IMR-90 (cell line): ENCODE data around the gene CDK5R1.

Source experiments
- BHLHE40 ChIP-seq: fragments of 150-350 bp; IDR thresholded peaks from 2 replicates; pipeline ENCODE4 v1.6.1; 2016; ENCODE audit warnings: mild to moderate bottlenecking, low read depth, low read length
- MAFK ChIP-seq: IDR thresholded peaks from 2 replicates; pipeline ENCODE4 v1.6.1; 2012; ENCODE audit warnings: low read depth, low read length, improper control_type of control experiment
- MAZ ChIP-seq: IDR thresholded peaks from 2 replicates; pipeline ENCODE4 v1.6.1; 2012; ENCODE audit warnings: low read depth, mild to moderate bottlenecking, low read length, improper control_type of control experiment, moderate library complexity, borderline replicate concordance
- NFE2L2 ChIP-seq: fragments of 150-350 bp; IDR thresholded peaks from 2 replicates; pipeline ENCODE4 v1.6.1; 2016; ENCODE audit warnings: low read depth, mild to moderate bottlenecking, low read length
- POLR2A ChIP-seq: IDR thresholded peaks from 2 replicates; pipeline ENCODE4 v1.6.1; 2012; ENCODE audit warnings: mild to moderate bottlenecking, low read depth, low read length
- RAD21 ChIP-seq: IDR thresholded peaks from 2 replicates; pipeline ENCODE4 v1.6.1; 2012; ENCODE audit warnings: low read length, improper control_type of control experiment
- RFX5 ChIP-seq: IDR thresholded peaks from 2 replicates; pipeline ENCODE4 v1.8.0; 2012; ENCODE audit warnings: low read depth, mild to moderate bottlenecking, low read length, moderate library complexity
- SMC3 ChIP-seq: fragments of 150-350 bp; IDR thresholded peaks from 2 replicates; pipeline ENCODE4 v1.6.1; 2016; ENCODE audit warnings: low read depth, mild to moderate bottlenecking, antibody characterized with exemption, low read length, moderate library complexity
- TF ChIP-seq, protein P1 (sequence below): fragments of 150-350 bp; IDR thresholded peaks from 2 replicates; pipeline ENCODE4 v1.6.1; 2016; ENCODE audit warnings: low read depth, mild to moderate bottlenecking, low read length, moderate library complexity, borderline replicate concordance
- TF ChIP-seq, protein P2 (sequence below): conservative IDR thresholded peaks from 2 replicates; pipeline ENCODE4 v1.5.1; 2012; ENCODE audit warnings: mild to moderate bottlenecking, low read depth, low read length, improper control_type of control experiment
- TF ChIP-seq, protein P3 (sequence below): fragments of 150-350 bp; IDR thresholded peaks from 2 replicates; pipeline ENCODE4 v1.6.1; 2017; ENCODE audit warnings: mild to moderate bottlenecking, antibody characterized with exemption, low read length, low read depth

DNA sequence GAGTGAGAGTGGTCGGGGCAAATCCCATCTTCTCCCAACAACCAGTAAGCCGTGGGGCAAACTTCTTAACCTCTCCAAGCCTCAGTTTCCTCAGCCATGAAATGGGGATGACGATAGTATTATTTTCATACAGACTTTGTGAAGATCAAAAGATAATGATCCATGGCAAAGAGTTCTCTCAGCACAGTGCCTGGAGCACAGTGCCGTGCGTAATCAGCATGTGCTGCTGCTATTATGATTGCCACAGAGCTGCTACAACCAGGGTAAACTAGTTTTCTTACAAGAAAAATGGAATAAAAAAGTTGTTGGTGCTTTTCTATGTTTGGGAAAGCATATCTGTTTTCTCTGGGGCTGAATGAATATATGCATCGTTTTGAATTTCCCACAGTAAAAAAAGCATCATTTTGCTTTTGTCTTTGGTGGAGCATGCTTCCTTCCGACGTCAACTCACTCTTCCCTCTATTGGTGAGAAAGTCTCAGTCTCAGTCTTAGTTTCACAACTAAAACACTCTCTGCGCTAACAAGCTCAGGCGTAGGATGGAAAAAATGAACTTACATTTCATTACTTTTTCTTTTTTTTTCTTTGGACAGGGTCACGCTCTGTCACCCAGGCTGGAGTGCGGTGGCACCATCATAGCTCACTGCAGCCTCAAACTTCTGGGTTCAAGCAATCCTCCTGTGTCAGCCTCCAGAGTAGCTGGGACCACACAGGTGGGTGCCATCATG lies 37.2 kb downstream of the CDK5R1 start:
- TF ChIP-seq MAFK, result no peak
- no peak for TF ChIP-seq MAZ
- no peak for TF ChIP-seq NFE2L2
- no peak for TF ChIP-seq RAD21
- TF ChIP-seq, protein P1, sequence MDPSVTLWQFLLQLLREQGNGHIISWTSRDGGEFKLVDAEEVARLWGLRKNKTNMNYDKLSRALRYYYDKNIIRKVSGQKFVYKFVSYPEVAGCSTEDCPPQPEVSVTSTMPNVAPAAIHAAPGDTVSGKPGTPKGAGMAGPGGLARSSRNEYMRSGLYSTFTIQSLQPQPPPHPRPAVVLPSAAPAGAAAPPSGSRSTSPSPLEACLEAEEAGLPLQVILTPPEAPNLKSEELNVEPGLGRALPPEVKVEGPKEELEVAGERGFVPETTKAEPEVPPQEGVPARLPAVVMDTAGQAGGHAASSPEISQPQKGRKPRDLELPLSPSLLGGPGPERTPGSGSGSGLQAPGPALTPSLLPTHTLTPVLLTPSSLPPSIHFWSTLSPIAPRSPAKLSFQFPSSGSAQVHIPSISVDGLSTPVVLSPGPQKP, result no peak
- TF ChIP-seq, protein P2, sequence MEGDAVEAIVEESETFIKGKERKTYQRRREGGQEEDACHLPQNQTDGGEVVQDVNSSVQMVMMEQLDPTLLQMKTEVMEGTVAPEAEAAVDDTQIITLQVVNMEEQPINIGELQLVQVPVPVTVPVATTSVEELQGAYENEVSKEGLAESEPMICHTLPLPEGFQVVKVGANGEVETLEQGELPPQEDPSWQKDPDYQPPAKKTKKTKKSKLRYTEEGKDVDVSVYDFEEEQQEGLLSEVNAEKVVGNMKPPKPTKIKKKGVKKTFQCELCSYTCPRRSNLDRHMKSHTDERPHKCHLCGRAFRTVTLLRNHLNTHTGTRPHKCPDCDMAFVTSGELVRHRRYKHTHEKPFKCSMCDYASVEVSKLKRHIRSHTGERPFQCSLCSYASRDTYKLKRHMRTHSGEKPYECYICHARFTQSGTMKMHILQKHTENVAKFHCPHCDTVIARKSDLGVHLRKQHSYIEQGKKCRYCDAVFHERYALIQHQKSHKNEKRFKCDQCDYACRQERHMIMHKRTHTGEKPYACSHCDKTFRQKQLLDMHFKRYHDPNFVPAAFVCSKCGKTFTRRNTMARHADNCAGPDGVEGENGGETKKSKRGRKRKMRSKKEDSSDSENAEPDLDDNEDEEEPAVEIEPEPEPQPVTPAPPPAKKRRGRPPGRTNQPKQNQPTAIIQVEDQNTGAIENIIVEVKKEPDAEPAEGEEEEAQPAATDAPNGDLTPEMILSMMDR, result no peak
- TF ChIP-seq BHLHE40, result no peak
- TF ChIP-seq, protein P3, sequence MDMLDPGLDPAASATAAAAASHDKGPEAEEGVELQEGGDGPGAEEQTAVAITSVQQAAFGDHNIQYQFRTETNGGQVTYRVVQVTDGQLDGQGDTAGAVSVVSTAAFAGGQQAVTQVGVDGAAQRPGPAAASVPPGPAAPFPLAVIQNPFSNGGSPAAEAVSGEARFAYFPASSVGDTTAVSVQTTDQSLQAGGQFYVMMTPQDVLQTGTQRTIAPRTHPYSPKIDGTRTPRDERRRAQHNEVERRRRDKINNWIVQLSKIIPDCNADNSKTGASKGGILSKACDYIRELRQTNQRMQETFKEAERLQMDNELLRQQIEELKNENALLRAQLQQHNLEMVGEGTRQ, result no peak
- TF ChIP-seq POLR2A, result no peak
- no peak for TF ChIP-seq RFX5
- no peak for TF ChIP-seq SMC3
